SK-MEL-5 (cell line): Measurements from ENCODE around the gene TMEM135. TPM values are rescaled to one million over a fixed set of nuclear protein-coding genes. Genes with fewer than 3 reads are reported as not detected.
"Not testable (repeated sequence)": the region's sequence is repeated elsewhere in the genome, so short reads cannot be mapped to it uniquely, and the experiment has no call there.

ENCODE experiments used
- DNase-seq: peaks from one replicate; pipeline ENCODE4 v3.0.0-alpha.2; 2016; ENCODE audit warnings: low read depth, low spot score
- in situ Hi-C: cut with HindIII; loops from 2 replicates; pipeline ENCODE4 v1.10.0; 2016; ENCODE audit warnings: low sequenced_read_pairs, high pct_unique_total_duplicates, low pct_unique_long_range_greater_than_20kb
- total RNA-seq: library from RNA; depleted of rRNA; stranded (reverse); fragments of >200 nt; shearing (Covaris generic); gene quantifications from 2 replicates; pipeline ENCODE4 v1.2.3, GENCODE V29; 2014

The TMEM135 gene
- total RNA-seq, 1 experiment from 2014 or later = 32.3 TPM

GRCh38 chr11:87256694-87257340, 219.1 kb downstream of the TMEM135 start:
- in situ Hi-C loops = no loop called here

DNA sequence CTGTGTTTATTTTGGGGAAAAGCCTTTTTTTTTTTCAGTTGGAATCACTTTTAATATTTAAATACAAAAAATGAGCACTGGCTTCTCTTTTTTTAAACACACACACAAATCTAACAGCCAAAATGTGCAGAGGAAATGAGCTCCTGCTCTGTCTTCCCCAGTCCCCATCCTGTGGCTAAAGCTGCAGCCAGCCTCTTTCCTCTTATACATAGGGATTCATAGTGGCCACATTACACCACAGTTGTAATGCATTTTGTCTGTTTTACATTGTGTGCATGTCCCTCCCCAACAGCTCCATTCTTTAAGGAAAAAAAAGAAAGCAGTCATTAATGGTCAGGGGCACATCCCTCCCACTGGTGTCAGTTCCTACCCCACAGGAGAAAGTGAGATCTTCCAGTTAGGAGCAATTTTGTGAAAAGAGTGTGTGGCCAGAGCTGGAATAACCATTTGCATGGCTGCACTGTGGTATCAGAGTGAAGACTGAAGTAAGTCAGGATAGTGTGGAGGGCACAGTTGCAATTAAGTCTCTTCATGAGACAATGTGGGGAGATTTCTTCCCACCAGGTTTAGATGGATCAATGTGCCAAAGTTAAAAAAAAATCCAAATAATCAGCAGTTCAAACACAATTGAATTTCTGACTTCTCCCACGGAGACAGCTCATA, 220.6 kb downstream of the TMEM135 start:
- in situ Hi-C loops = no loop called here
- DNase-seq = no peak

More at GRCh38 chr11:87256694-87257340, 219.1 kb downstream of the TMEM135 start:
- no peak for DNase-seq

DNA sequence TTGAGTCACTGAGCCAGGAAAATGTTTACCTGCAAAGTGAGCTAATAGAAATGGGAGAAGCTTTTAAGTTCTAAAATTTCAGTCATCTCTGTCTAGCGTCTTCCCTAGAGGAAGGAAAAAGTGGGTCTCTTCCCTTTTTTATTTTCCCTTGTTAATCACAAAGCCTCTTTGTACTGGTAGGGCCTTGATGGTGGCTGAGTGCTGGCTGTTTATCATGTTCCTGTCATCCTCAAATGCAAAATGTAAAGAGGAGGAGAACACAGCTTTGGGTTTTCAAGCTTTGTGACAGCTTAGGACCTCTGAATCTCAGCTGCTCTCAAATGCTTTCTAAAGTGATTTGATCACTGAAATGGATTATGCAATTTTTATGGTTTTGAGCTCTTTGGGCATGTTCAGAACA, 222.0 kb downstream of the TMEM135 start:
- in situ Hi-C loops = no loop called here
- peak; percentile 35 for DNase-seq

DNA sequence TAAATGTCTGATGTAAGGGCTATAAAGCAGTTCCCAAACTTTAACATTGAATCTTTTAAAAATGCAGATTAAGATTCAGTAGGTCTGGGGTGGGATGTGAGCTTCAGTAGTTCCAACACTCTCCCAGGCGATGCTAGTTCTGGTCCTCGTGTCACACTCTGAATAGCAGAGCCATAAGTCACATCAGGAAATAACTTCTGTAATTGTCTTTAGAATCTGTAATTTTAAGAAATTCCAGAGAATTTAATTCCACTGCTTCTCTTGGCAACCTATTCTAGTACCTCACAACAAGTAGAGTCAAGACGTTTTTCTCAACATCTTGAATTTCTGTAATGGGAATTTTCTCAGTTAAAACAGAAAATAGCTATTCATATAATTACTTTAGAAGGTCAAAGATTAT, 223.1 kb downstream of the TMEM135 start:
- DNase-seq = no peak
- in situ Hi-C loops = no loop called here

DNA sequence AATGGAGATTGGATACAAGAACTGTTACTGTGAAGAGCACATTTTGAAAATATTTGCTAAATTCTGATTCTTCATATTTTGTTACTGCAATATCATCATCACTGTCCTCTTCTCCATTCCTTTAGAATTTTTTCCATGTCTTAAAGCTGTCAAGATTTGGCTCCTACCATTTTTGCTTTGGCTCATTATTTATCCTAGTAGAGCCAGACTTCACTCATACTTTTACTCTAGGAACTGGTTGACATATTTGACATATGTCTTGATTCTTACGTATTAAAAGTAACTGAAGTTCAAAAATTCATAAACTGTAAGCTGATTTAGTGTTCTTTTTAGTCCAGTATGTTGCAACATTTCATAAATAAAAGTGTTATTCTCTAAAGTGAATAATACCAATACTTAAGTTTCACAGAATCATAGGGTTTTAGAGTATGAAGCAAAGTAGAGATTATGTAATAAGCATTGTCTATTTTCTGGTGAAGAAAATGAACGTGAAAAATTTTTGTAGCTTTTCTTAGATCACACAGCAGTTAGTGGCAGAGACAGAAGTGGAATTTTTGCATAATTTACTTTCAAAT, 225.6 kb downstream of the TMEM135 start:
- DNase-seq = no peak
- in situ Hi-C loops = no loop called here

DNA sequence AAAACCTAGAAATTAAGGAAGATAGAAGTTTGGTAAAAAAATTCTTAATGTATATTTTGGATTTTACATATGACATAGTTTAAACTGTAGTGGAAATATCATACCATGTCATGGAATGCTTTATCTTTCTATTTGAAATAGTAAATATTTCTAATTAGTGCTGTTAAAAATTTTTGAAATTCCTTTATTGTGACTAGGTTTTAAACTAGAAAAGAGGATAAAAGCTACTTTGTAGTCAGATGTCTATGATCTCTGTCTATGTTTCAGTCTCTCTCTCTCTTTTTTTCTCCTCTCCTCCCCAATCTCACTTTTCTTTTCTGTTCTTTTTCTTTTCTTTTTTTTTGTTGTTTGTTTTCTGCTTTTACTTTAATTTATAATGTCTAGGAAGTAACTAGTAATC, 226.2 kb downstream of the TMEM135 start:
- DNase-seq = peak; percentile 20

GRCh38 chr11:87265132-87265531, 227.4 kb downstream of the TMEM135 start:
- in situ Hi-C loops = no loop called here
- peak; percentile 66 for DNase-seq

More for the DNA sequence above, 226.2 kb downstream of the TMEM135 start:
- in situ Hi-C loops = no loop called here

DNA sequence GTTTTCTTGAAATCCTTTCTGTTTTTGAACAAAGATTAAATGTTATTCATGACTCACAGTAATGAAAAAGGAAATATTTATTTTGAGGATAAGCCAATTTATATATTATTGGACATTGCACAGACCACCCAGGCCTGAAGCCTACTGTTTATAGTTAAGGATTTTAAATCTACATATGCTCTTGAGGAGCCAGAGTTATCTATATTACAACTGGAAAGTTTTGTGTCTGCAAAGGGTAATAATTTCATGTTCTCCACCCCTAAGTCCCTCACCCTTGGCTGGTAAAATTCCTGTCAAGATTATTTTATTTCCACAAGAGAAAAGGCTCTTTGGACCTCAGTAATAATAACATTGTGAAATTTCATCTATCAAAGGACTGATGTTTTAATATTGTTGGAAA, 228.2 kb downstream of the TMEM135 start:
- in situ Hi-C loops = no loop called here
- no peak for DNase-seq

DNA sequence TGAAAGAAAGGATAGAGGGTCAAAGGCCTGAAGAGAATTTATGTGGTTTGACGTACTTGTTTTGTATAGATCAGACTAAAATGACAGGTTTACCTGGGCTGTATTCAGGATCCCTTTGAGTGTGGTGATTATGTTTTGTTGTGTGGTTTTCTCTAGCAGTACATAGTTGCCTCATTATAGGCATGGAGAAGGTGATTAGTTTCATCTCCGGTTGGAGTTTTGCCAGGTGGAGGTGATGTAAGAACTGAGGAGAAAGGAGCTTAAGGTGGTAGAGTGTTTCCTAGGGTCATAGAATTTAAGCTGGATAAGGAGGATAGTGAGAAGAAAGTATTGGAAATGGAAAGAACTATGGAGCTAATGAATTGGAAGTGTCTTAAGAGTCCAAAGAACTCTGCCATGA, 229.0 kb downstream of the TMEM135 start:
- no peak for DNase-seq
- in situ Hi-C loops = no loop called here

DNA sequence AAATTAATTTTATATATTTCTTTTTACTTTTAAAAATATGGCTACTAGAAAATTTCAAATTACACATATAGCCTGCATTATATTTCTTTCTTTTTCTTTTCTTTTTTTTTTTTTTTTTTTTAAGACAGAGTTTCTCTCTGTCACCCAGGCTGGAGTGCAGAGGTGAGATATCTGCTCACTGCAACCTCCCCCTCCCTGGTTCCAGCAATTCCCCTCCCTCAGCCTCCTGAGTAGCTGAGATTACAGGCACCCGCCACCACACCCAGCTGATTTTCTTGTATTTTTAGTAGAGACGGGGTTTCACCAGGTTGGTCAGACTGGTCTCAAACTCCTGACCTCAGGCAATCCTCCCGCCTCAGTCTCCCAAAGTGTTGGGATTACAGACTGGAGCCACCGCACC, 234.2 kb downstream of the TMEM135 start:
- DNase-seq, in situ Hi-C loops: not testable (repeated sequence)

DNA sequence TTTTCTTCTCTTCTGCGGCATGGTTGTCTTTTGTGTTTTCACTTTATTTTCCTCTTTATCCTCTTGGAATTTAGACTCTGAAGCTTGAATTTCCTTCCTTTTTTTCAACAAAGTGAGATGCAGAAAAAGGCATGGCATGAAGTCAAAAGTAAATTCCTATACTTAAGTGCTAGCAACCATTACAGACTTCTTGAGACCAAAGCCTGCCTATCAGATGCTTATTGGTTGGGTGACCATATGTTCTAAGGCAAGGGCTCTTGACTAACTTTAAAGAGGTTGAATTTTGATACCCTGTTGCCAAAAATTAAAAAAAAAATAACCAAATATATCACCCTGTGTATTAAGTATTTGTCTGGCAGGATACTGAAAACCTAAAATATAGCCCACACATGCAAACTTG, 237.4 kb downstream of the TMEM135 start:
- DNase-seq = no peak
- in situ Hi-C loops = no loop called here

DNA sequence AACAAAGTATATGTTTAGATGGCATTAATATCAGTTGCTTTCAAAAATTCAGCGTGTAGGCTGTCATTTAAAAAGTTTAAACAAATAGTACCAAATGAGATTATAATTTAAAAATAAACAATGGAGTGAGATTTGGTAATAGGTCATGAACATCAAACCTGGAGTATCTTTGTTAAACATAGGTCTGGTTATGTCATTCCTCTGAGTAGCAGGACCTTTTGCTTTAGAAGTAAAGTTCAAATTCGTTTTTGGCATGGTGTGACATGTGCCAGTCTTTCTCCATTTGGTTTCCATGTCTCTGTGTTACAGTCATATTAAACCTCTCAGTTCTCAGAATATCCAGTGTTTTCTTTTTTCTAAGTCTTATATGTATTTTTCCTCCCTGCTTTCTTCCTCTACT, 242.4 kb downstream of the TMEM135 start:
- in situ Hi-C loops = no loop called here
- DNase-seq = no peak

DNA sequence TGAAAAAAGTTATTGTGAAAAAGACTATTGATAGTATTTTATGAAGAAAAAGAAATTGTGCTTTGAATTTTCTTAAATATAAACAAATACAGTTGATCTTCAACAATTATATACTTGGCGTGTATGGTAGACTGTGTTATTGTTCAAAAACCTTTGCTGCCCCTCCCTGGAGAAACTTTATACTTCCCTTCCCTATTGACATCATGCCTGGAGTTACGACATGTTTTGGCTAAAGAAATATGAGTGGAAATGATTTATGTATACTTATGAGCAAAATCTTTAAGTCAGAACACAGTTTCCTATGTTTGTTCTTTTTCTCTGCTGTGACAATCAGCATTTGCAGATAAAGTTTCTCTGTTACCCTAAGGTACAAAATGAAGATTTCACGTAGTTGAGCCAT, 243.8 kb downstream of the TMEM135 start:
- DNase-seq = peak; percentile 50

DNA sequence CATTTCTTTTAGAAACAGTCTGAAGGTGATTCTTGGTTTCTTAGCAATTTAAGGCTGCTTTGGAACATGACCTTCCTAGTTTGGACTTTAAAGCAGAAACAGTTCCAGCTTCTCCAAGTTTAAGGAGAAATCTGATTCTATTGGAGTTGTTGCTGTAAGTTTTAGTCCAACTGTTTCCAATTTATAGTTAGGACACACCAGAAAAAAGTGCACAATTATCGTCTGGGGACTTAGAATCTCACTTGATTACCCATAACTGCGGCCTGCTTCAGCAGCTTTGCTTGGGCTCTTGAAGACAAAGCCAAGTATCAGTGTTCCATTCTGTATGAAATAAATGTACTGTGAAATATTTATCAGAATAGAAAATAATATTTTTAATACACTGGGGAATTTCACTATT, 246.6 kb downstream of the TMEM135 start:
- in situ Hi-C loops = no loop called here
- DNase-seq = no peak

More for the DNA sequence above, 243.8 kb downstream of the TMEM135 start:
- in situ Hi-C loops = no loop called here

DNA sequence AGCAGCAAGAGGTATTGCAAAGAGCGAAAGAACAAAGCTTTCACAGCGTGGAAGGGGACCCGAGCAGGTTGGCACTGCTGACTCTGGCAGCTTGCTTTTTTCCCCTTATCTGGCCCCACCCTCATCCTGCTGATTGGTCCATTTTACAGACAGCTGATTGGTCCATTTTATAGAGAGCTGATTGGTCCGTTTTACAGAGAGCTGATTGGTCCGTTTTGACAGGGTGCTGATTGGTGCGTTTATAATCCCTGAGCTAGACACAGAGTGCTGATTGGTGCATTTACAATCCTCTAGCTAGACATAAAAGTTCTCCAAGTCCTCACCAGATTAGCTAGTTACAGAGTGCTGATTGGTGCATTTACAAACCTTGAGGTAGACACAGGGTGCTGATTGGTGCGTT, 247.9 kb downstream of the TMEM135 start:
- in situ Hi-C loops, DNase-seq: not testable (repeated sequence)

- in situ Hi-C loops = no loop called here
- DNase-seq = no peak
Observed at GRCh38 chr11:87286338-87286737, 248.6 kb downstream of the TMEM135 start.

GRCh38 chr11:87290304-87290922, 252.7 kb downstream of the TMEM135 start:
- in situ Hi-C loops = no loop called here
- peak; percentile 70 for DNase-seq

GRCh38 chr11:87292598-87292997, 254.9 kb downstream of the TMEM135 start:
- in situ Hi-C loops = no loop called here
- DNase-seq = peak; percentile 77

DNA sequence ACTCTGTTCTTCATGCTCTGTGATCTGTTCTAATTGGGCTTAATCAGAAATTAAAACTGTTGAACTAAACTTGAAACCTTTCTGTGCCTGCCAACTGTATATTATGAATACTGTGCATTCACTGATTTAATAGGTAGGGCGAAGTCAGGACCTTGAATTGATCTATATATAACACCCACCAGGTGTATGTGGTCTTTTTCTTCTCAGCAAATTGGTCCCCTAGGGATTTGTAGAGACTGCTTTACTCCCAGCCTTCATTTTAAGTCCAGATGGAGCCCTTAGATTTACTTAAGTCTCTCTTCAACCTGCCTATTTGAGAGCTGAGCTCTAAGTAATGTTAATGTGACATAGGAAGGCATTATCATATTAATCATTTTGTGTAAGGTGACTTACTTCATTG, 257.5 kb downstream of the TMEM135 start:
- in situ Hi-C loops = no loop called here

More for the DNA sequence above, 257.5 kb downstream of the TMEM135 start:
- no peak for DNase-seq
